ENCODE data around the gene MSH3.

- TF ChIP-seq, protein P1, sequence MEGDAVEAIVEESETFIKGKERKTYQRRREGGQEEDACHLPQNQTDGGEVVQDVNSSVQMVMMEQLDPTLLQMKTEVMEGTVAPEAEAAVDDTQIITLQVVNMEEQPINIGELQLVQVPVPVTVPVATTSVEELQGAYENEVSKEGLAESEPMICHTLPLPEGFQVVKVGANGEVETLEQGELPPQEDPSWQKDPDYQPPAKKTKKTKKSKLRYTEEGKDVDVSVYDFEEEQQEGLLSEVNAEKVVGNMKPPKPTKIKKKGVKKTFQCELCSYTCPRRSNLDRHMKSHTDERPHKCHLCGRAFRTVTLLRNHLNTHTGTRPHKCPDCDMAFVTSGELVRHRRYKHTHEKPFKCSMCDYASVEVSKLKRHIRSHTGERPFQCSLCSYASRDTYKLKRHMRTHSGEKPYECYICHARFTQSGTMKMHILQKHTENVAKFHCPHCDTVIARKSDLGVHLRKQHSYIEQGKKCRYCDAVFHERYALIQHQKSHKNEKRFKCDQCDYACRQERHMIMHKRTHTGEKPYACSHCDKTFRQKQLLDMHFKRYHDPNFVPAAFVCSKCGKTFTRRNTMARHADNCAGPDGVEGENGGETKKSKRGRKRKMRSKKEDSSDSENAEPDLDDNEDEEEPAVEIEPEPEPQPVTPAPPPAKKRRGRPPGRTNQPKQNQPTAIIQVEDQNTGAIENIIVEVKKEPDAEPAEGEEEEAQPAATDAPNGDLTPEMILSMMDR (IDR thresholded peaks at IDR 0.05), result no peak
- TF ChIP-seq POLR2A (IDR thresholded peaks at IDR 0.05), result no peak
Measured at GRCh38 chr5:80744149-80744548, 89.7 kb downstream of the MSH3 start.

All from testis (tissue), 2 donors.